ENCODE results near the gene NCKAP5.

NCKAP5 gene

DNA sequence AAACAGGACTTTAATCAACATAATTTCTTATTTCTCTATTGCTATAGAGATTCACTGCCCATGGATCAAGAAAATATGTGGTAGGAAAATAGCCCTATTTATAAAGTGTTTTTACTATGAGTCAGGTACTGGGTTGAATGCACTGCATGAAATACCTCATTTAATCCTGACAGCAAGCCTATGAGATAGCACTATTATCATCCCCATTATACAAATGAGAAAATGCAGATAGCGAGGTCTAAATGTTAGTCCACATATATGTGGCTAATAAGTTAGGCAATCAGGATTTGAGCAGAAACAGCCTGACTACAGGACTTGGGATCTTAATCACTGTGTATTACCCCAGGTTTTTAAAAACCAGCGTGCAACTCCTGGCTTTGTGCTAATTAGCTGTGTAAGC, 889.8 kb downstream of the NCKAP5 start:
- no peak for DNase-seq

- DNase-seq: no peak
These were observed 890.6 kb downstream of the NCKAP5 start for GRCh38 chr2:132677661-132678060.

- peak; percentile 32 to 53 for DNase-seq
These were observed 891.3 kb downstream of the NCKAP5 start for GRCh38 chr2:132676999-132677398.

- DNase-seq: peak in 1 of 2 experiments; percentile 13
These were observed 897.0 kb downstream of the NCKAP5 start for GRCh38 chr2:132671151-132671835.

GRCh38 chr2:132670496-132671150, 897.6 kb downstream of the NCKAP5 start:
- peak in 1 of 2 experiments; percentile 64 for DNase-seq

GRCh38 chr2:132669908-132670495, 898.3 kb downstream of the NCKAP5 start, which contains the start of gene LYPD1:
LYPD1 (minus strand) TSS chr2:132670205; CDS start chr2:132669932, 273 bp downstream.
- peak in 1 of 2 experiments; percentile 83 for DNase-seq

GRCh38 chr2:132668987-132669907, 899.0 kb downstream of the NCKAP5 start:
- peak in 1 of 2 experiments; percentile 61 for DNase-seq

DNA sequence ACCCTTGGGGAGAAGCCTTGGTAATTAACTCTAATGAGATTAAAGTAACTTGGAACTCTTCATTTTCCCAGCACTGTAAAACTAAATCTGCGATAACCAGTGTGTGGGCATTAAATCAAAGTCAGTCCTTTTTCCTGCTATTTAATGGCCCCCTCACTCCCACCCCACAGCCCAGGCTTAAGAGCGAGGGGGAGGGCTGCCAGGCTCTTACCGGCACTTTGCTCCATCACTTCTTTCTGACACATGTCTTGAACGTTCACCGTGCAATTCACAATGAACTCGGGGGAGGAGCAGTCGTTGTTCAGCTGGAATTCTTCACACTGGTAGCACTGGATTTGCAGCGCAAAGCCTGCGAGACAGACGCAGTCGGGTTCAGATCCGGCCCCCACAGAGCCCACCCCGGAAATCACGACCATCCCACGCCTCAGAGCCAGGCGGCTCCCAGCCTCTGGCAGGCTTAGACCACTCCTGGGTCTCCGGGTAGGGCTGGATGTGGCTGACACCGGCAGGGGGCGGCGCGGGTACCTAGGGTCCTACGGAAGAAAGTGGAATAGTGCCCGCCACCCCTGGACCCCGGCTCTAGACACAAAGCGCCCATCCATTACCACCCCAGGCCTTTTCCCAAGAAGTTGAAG, 900.0 kb downstream of the NCKAP5 start:
- peak in 1 of 2 experiments; percentile 65 for DNase-seq

DNA sequence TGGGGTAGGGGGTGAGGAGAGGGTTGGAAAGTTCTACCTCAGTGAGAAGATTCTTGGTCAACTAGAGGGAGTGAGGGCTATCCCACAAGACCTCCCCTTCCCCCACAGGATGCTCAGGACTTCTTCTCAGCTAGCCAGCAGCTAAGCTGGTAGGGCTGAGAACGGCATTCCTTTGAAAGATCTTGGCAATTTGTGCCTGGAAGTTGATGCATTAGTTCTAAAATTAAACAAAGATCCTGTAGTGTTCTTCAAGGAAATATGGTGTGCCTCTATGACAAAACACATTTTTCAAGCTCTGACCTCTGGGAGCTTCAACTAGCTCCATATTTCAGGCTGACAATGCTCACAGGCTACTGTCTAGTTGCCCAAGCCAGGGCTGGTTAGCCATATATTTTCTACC, 900.6 kb downstream of the NCKAP5 start:
- no peak for DNase-seq

GRCh38 chr2:132665401-132666140, 902.7 kb downstream of the NCKAP5 start:
- DNase-seq: no peak

DNA sequence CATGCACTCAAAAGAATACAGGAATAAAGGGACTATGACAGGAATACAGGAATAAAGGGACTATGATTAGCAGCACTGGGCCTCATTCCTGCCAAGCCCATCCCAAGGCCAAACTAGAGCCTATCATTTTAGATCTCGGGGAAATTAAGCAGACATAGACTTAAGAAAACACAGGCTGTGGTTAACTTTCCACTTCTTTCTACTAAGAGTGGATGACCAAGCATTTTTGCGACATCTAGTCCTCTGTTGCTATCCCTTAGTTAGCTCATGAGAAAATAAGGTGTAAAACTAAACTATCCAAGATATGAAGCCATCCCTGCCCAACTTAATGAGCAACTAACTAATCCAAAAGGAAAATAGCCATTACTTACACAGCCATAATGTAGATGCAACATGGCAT, 904.2 kb downstream of the NCKAP5 start:
- no peak for DNase-seq

GRCh38 chr2:132662732-132663131, 905.5 kb downstream of the NCKAP5 start:
- DNase-seq: no peak

DNA sequence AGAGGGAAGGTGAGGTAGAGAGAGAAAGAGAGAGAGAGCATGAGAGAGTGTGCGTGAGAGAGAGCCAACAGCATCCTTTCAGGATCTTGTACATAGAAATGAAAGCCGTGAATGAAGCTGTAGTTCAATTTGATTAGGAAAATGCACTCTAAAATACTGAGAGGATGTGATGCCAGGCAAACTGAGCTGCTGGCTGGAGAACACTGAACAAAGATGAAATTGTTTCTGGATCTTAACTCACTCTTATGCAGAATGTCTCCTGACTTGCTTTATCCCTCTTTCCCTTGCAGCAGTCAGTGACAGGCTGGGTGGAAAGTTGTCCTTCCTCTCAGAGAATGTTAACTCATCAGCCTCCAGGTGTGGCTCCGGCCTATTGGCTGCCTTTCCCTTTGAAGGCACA, 908.9 kb downstream of the NCKAP5 start:
- DNase-seq: no peak

GRCh38 chr2:132656266-132656975, 911.8 kb downstream of the NCKAP5 start:
- no peak for DNase-seq

DNA sequence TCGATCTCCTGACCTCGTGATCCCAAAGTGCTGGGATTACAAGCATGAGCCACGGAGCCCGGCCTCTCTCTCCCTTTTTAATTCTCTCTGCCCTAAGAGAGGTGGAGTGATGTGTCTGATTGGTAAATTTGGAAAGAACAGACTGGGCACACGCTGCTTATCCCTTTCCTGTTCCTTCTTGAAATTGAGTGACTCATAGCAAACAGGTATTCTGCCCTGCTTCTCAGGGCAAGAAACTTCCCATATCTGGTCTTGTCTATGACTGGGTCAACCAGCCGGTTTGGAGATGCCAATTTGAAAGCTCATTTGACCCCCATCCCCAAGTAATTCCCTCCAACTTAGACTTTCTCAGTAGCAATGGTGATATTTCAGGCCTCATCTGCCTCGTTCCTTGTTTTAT, 913.3 kb downstream of the NCKAP5 start:
- no peak for DNase-seq

GRCh38 chr2:132654335-132654734, 913.9 kb downstream of the NCKAP5 start:
- DNase-seq: no peak

DNA sequence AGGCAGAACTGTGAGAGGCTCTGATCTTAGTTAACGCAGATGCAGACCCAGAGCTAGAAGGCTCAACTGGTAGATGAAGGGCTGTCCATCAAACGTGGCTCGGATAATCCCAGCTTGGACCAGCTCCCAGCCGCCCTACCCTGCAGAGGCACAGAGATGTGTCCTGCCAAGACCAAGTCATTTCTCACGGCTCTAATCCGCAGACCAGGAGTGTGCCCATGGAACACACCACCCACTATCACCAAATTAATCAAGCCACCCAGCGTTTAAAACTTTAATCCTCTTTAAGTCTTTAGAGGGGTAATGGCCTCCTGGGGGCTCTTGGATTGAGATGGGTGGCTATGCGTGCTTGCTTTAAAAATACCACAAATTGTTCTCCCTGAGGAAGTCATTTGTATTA, 915.8 kb downstream of the NCKAP5 start:
- DNase-seq: no peak

- peak in 1 of 2 experiments; percentile 62 for DNase-seq
These were observed 916.9 kb downstream of the NCKAP5 start for GRCh38 chr2:132651115-132652045.

DNA sequence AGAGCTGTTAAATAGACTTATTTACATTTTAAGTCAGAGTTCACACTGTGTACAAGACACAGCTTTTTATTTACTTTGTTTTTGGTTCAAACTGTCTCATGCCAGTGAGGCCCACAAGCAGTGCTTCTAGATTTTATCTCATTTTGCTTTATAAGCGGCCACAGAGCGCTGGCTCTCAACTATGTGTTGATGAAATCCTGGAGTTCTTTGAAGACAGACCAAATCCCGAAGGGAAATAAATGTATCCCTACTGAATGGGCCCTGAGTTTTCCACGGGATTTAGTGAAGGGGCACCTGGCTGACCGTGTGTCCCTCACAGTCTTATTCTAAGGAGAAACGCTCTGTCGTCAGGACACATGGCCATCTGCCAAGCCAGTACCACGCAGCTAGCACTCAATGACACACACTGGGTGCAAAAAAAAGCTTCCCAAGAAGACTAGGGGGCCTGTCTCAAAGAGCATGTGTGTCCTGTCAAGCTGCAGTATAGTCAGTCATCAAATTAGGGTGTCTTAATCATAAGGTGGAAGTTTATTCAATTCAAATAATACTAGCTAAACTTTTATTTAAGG, 921.6 kb downstream of the NCKAP5 start:
- DNase-seq: no peak
